Calu3 (cell line): ENCODE results near the gene SLC22A25. TPM values are rescaled to one million over a fixed set of nuclear protein-coding genes. Genes with fewer than 3 reads are reported as not detected.

Experiments used
- BruUV-seq: library from RNA; stranded (reverse); fragments of 400-500 nt; replicated peaks from 2 replicates; lab custom pipeline; 2021; lab: Mats Ljungman, UMichigan
- CTCF ChIA-PET: fragments of 300-600 bp; sonication (Branson Sonifier 250); formaldehyde crosslinking; loops from one replicate; lab custom pipeline; 2022; ENCODE audit warnings: antibody characterized with exemption; lab: Charles Lee
- DNase-seq: peaks from one replicate; pipeline ENCODE4 v3.0.0; 2022
- H3K27ac Mint-ChIP-seq: one replicate; pipeline ENCODE4 v1.8.0; 2022; ENCODE audit warnings: mixed read lengths; ENCODE audit not compliant: unreplicated experiment
- H3K27me3 Mint-ChIP-seq: one replicate; pipeline ENCODE4 v1.8.0; 2022; ENCODE audit warnings: mixed read lengths; ENCODE audit not compliant: unreplicated experiment
- H3K36me3 Mint-ChIP-seq: one replicate; pipeline ENCODE4 v1.8.0; 2022; ENCODE audit warnings: mild to moderate bottlenecking, moderate library complexity, mixed read lengths; ENCODE audit not compliant: insufficient read depth, unreplicated experiment
- H3K4me1 Mint-ChIP-seq: one replicate; pipeline ENCODE4 v1.8.0; 2022; ENCODE audit warnings: mild to moderate bottlenecking, low read depth, mixed read lengths; ENCODE audit not compliant: unreplicated experiment
- H3K4me3 Mint-ChIP-seq: one replicate; pipeline ENCODE4 v1.8.0; 2022; ENCODE audit warnings: mild to moderate bottlenecking, low read depth, moderate library complexity, mixed read lengths; ENCODE audit not compliant: unreplicated experiment
- H3K9me3 Mint-ChIP-seq: one replicate; pipeline ENCODE4 v1.8.0; 2022; ENCODE audit warnings: low read depth, mixed read lengths; ENCODE audit not compliant: unreplicated experiment
- intact Hi-C: fragments of 100-400 bp; cut with micrococcal nuclease; formaldehyde crosslinking; loops from one replicate; pipeline ENCODE4 v1.10.0; 2022; ENCODE audit not compliant: unreplicated experiment
- total RNA-seq: library from RNA; stranded (reverse); gene quantifications from 2 replicates; pipeline ENCODE4 v1.2.3, GENCODE V29; 2022
- TF ChIP-seq, protein P1 (sequence below): fragments of 200-600 bp; IDR thresholded peaks from one replicate; pipeline ENCODE4 v1.8.0; 2022; ENCODE audit warnings: antibody characterized with exemption; ENCODE audit not compliant: unreplicated experiment

SLC22A25 gene
- total RNA-seq, 1 experiment from 2014 or later, result not detected

DNA sequence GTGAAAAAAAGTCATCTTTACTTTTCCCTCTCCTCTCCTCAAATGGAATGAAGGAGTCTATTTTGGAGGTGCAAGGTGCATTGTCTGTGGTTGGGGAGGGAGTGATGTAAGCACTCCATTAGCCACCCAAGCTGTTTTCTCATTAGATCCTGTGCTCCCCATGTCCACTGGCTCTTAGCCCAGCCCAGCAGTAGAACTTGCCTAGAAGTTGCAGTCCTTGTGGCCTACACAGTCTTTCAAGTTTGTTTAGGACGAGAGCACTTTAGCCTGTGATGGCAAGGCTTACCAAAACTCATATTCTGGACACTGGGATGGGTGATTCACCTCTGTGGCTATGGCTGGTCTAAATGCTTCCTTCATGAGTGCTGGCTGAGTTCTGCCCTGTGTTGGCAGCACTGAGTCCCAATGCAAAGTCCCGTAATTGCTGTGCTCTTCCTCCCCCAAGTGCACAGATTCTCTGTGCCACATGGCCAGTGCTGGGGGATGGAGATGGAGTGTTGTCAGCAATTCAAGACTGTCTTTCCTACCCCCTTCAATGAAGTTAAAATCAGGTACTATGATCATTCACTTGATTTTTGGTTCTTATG is 15.8 kb downstream of the SLC22A25 start:
- Mint-ChIP-seq H3K27me3 (peaks cover 76% of the 10 kb centered on the region), H3K9me3 (no peaks in the 10 kb centered on the region), H3K27ac (no peak overlapping the region), H3K36me3 (no peaks in the 10 kb centered on the region), H3K4me1 (no peaks in the 10 kb centered on the region), H3K4me3 (no peak overlapping the region)
- no peak for DNase-seq
- TF ChIP-seq, protein P1, sequence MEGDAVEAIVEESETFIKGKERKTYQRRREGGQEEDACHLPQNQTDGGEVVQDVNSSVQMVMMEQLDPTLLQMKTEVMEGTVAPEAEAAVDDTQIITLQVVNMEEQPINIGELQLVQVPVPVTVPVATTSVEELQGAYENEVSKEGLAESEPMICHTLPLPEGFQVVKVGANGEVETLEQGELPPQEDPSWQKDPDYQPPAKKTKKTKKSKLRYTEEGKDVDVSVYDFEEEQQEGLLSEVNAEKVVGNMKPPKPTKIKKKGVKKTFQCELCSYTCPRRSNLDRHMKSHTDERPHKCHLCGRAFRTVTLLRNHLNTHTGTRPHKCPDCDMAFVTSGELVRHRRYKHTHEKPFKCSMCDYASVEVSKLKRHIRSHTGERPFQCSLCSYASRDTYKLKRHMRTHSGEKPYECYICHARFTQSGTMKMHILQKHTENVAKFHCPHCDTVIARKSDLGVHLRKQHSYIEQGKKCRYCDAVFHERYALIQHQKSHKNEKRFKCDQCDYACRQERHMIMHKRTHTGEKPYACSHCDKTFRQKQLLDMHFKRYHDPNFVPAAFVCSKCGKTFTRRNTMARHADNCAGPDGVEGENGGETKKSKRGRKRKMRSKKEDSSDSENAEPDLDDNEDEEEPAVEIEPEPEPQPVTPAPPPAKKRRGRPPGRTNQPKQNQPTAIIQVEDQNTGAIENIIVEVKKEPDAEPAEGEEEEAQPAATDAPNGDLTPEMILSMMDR, result no peak
- BruUV-seq, result no TSS peak
- intact Hi-C loops, result no loop called here
- CTCF ChIA-PET, result no interaction called here

DNA sequence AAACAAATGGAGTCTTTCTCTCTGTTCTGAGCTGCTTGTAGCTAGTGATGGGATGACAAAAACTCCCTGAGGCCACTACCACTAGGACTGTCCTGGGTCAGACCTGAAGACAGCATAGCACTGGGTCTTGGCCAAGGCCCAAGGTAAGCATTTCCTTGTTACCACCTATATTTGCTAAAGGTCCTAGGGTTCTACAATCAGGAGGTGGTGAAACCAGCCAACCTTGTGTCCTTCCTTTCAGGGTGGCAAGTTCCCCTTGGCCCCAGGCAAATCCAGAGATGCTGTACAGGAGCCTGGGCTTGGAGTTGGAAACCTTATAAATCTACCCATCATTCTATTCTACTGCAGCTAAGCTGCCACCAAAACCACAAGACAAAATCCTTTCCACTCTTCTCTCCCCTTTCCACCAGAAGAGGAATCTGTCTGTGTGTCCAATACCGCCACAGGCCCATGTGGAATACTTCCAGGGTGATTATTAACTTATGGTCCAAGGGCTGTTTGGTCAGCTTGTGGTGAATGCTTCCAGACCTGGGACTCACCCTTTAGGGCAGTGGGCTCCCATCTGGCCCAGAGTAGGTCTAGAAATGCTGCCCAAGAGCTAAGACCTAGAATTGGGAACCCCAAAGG is 16.8 kb downstream of the SLC22A25 start:
- H3K4me3 Mint-ChIP-seq, result no peak overlapping the region
- TF ChIP-seq, protein P1, result no peak
- no TSS peak for BruUV-seq
- CTCF ChIA-PET, result no interaction called here
- peaks cover 76% of the 10 kb centered on the region for H3K27me3 Mint-ChIP-seq
- H3K9me3 Mint-ChIP-seq, result no peaks in the 10 kb centered on the region
- H3K4me1 Mint-ChIP-seq, result no peaks in the 10 kb centered on the region
- intact Hi-C loops, result no loop called here
- no peaks in the 10 kb centered on the region for H3K36me3 Mint-ChIP-seq
- no peak for DNase-seq
- H3K27ac Mint-ChIP-seq, result no peak overlapping the region

DNA sequence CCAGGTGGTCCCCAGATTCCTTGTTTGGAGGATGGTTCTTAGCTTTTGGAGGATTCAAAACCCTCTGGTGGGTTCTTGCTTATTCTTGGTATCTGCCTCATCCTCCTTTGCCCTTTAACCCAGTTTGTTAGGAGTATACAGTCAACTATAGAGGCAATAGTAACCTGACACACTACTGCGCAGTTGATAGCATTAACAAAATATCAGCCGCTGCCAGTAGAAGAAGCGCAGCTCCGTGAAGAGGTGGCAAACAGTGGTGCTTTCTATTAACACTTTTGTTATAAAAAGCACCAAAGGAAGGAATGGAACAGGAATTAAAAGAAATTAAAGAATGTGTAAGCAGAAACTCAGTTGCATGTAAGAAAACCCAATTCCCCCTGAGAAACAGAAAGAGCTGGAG is 29.3 kb downstream of the SLC22A25 start:
- no TSS peak for BruUV-seq
- TF ChIP-seq, protein P1, result no peak
- H3K36me3 Mint-ChIP-seq, result no peaks in the 10 kb centered on the region
- CTCF ChIA-PET, result interaction anchor here (1.8 kb wide), 1 partner anchor 179 kb away, joined by 4 read pairs; no protein-coding TSS in a partner anchor
- H3K4me3 Mint-ChIP-seq, result no peak overlapping the region
- no peak for DNase-seq
- intact Hi-C loops, result loop anchor here (5.0 kb wide), 1 partner anchor 307 kb away; no protein-coding TSS in a partner anchor
- H3K4me1 Mint-ChIP-seq, result no peaks in the 10 kb centered on the region
- H3K27ac Mint-ChIP-seq, result no peak overlapping the region
- H3K27me3 Mint-ChIP-seq, result peaks cover 72% of the 10 kb centered on the region
- H3K9me3 Mint-ChIP-seq, result no peaks in the 10 kb centered on the region

DNA sequence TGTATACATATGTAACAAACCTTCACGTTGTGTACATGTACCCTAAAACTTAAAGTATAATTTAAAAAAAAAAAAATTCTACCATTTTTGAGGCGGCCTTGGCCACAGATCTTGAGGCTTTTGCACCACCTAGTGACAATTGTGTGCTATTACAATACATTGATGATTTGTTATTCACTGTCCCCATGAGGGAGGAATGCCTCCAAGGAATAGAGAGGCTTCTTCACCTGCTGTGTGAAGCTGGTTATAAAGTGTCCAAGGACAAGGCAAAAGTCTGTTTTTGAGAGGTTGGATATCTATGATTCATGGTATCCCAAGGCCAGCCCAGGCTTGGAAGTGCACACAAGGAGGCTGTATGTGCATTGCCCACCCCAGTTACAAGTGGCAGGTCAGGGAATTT is 30.7 kb downstream of the SLC22A25 start:
- TF ChIP-seq, protein P1, result peak; percentile 34

More for the DNA sequence above, 30.7 kb downstream of the SLC22A25 start:
- no peaks in the 10 kb centered on the region for H3K36me3 Mint-ChIP-seq
- H3K9me3 Mint-ChIP-seq, result no peaks in the 10 kb centered on the region
- peaks cover 72% of the 10 kb centered on the region for H3K27me3 Mint-ChIP-seq
- no TSS peak for BruUV-seq
- H3K4me3 Mint-ChIP-seq, result no peak overlapping the region
- DNase-seq, result peak; percentile 24
- intact Hi-C loops, result loop anchor here (1.0 to 5.0 kb wide), 3 partner anchors 84 to 305 kb away; no protein-coding TSS in a partner anchor
- CTCF ChIA-PET, result interaction anchor here (1.8 kb wide), 1 partner anchor 177 kb away, joined by 4 read pairs; no protein-coding TSS in a partner anchor
- H3K27ac Mint-ChIP-seq, result no peak overlapping the region
- no peaks in the 10 kb centered on the region for H3K4me1 Mint-ChIP-seq
